IPS-18c (cell line): ENCODE measurements around the gene LSM2.
"Not testable (repeated sequence)": the region's sequence is repeated elsewhere in the genome, so short reads cannot be mapped to it uniquely, and the experiment has no call there.

Experiments used
- H3K4me3 ChIP-seq: 2 replicates; pipeline ENCODE4 v1.7.0; 2013; ENCODE audit warnings: low read depth, mild to moderate bottlenecking, low read length, moderate library complexity; ENCODE audit not compliant: insufficient read depth
- H3K9me3 ChIP-seq: one replicate; pipeline ENCODE4 v1.6.1; 2013; ENCODE audit warnings: mild to moderate bottlenecking, low read length, moderate library complexity; ENCODE audit not compliant: control insufficient read depth, insufficient read depth

LSM2 gene

GRCh38 chr6:31831350-31832215 lies 24.8 kb upstream of the LSM2 start:
- Histone ChIP-seq H3K9me3 (peaks cover 4% of the 10 kb centered on the region), H3K4me3 (no peak overlapping the region)

- Histone ChIP-seq H3K9me3 (peaks cover 4% of the 10 kb centered on the region), H3K4me3 (peak overlapping the region; percentile 57)
Measured at GRCh38 chr6:31830886-31831335, 24.1 kb upstream of the LSM2 start.

GRCh38 chr6:31829633-31830283 lies 23.0 kb upstream of the LSM2 start:
- Histone ChIP-seq H3K9me3 (no peaks in the 10 kb centered on the region), H3K4me3 (peak overlapping the region; percentile 57)

- H3K9me3 ChIP-seq: no peaks in the 10 kb centered on the region
- peak within 1 kb of the TSS; percentile 77 for H3K4me3 ChIP-seq
Measured at GRCh38 chr6:31827286-31828079, 20.7 kb upstream of the LSM2 start, which contains the start of gene HSPA1B. TSS of gene HSPA1B (plus strand) at chr6:31827738. CDS start at chr6:31827951, 213 bp downstream.

GRCh38 chr6:31826793-31827285 lies 20.1 kb upstream of the LSM2 start:
- no peaks in the 10 kb centered on the region for H3K9me3 ChIP-seq
- peak overlapping the region; percentile 57 for H3K4me3 ChIP-seq

- no peaks in the 10 kb centered on the region for H3K9me3 ChIP-seq
- no peak overlapping the region for H3K4me3 ChIP-seq
Measured at GRCh38 chr6:31825553-31825952, 18.8 kb upstream of the LSM2 start.

- not testable (repeated sequence) for H3K4me3 ChIP-seq, H3K9me3 ChIP-seq
Measured at GRCh38 chr6:31823592-31824196, 16.9 kb upstream of the LSM2 start.

GRCh38 chr6:31822036-31822821 lies 15.5 kb upstream of the LSM2 start:
- Histone ChIP-seq H3K9me3 (no peaks in the 10 kb centered on the region), H3K4me3 (peak overlapping the region; percentile 69)

- Histone ChIP-seq H3K9me3 (no peaks in the 10 kb centered on the region), H3K4me3 (peak overlapping the region; percentile 69)
Measured at GRCh38 chr6:31821301-31822035, 14.7 kb upstream of the LSM2 start.

- H3K9me3 ChIP-seq, H3K4me3 ChIP-seq: not testable (repeated sequence)
Measured at GRCh38 chr6:31820399-31820798, 13.6 kb upstream of the LSM2 start.

- no peaks in the 10 kb centered on the region for H3K9me3 ChIP-seq
- no peak overlapping the region for H3K4me3 ChIP-seq
Measured at GRCh38 chr6:31819871-31820299, 13.1 kb upstream of the LSM2 start.

GRCh38 chr6:31817929-31818511 lies 11.3 kb upstream of the LSM2 start:
- H3K4me3 ChIP-seq: not testable (repeated sequence)

GRCh38 chr6:31817133-31817928 lies 10.6 kb upstream of the LSM2 start:
- H3K9me3 ChIP-seq: not testable (repeated sequence)
- H3K4me3 ChIP-seq: peak overlapping the region; percentile 36

More at GRCh38 chr6:31817929-31818511, 11.3 kb upstream of the LSM2 start:
- H3K9me3 ChIP-seq: not testable (repeated sequence)

GRCh38 chr6:31815025-31815838 lies 8.5 kb upstream of the LSM2 start, which contains the start of the genes HSPA1A and HSPA1L:
TSS of gene HSPA1A (plus strand) at chr6:31815543. CDS start at chr6:31815757, 214 bp downstream.
TSS of gene HSPA1L (minus strand) at chr6:31815283. CDS start at chr6:31811972, 3,311 bp downstream.
- Histone ChIP-seq H3K4me3 (peak within 1 kb of the TSS; percentile 66), H3K9me3 (no peaks in the 10 kb centered on the region)
